T-helper 1 cell treated with Interleukin-12 subunit alpha and Interleukin-12 subunit beta and Interleukin-4 antibody, amounts not matched to agents 30 μg/mL and 1 μg/mL, for 36 hours (primary cell): ENCODE data around the gene PYDC1.
"Not testable (repeated sequence)": the region's sequence is repeated elsewhere in the genome, so short reads cannot be mapped to it uniquely, and the experiment has no call there.

Experiments used
- H3K27ac Mint-ChIP-seq: one replicate; pipeline ENCODE4 v1.8.0; 2021; ENCODE audit warnings: mild to moderate bottlenecking, mixed read lengths
- H3K27me3 Mint-ChIP-seq: one replicate; pipeline ENCODE4 v1.8.0; 2021; ENCODE audit warnings: low read depth, mixed read lengths
- H3K36me3 Mint-ChIP-seq: one replicate; pipeline ENCODE4 v1.8.0; 2021; ENCODE audit warnings: low read depth, mixed read lengths
- H3K4me1 Mint-ChIP-seq: one replicate; pipeline ENCODE4 v1.8.0; 2021; ENCODE audit warnings: low read depth, mixed read lengths
- H3K4me3 Mint-ChIP-seq: one replicate; pipeline ENCODE4 v1.8.0; 2021; ENCODE audit warnings: mild to moderate bottlenecking, moderate library complexity, mixed read lengths
- H3K9me3 Mint-ChIP-seq: one replicate; pipeline ENCODE4 v1.8.0; 2021; ENCODE audit warnings: mixed read lengths

Gene PYDC1

GRCh38 chr16:31213342-31213741 lies 3.6 kb downstream of the PYDC1 start:
- Mint-ChIP-seq H3K4me3 (no peak overlapping the region), H3K36me3 (no peaks in the 10 kb centered on the region), H3K9me3 (no peaks in the 10 kb centered on the region), H3K4me1 (peaks cover 24% of the 10 kb centered on the region), H3K27me3 (peaks cover 30% of the 10 kb centered on the region), H3K27ac (no peak overlapping the region)

DNA sequence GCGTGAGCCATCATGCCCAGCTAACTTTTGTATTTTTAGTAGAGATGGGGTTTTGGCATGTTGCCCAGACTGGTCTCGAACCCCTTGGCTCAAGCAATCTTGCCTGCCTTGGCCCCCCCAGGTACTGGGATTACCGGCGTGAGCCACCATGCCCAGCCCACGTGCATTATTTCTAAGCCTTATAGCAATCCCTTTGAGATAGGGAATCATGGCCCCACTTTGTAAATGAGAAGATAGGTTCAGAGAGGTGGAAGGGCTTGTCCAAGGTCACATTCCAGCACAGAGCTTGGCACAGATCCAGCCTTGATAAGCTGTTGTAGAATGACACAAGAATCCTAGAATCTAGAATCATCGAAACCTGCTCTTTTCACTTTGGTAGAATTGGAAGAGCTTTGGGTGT lies 10.2 kb downstream of the PYDC1 start:
- Mint-ChIP-seq H3K9me3 (no peaks in the 10 kb centered on the region), H3K27ac (no peak overlapping the region), H3K36me3 (peaks cover 4% of the 10 kb centered on the region), H3K4me3 (no peak overlapping the region), H3K4me1 (peaks cover 28% of the 10 kb centered on the region), H3K27me3 (peaks cover 6% of the 10 kb centered on the region)

- peaks cover 6% of the 10 kb centered on the region for H3K27me3 Mint-ChIP-seq
- peaks cover 36% of the 10 kb centered on the region for H3K4me1 Mint-ChIP-seq
- H3K27ac Mint-ChIP-seq: peak overlapping the region; percentile 10
- peaks cover 14% of the 10 kb centered on the region for H3K36me3 Mint-ChIP-seq
- no peaks in the 10 kb centered on the region for H3K9me3 Mint-ChIP-seq
- peak overlapping the region; percentile 29 for H3K4me3 Mint-ChIP-seq
These were observed 11.9 kb downstream of the PYDC1 start for GRCh38 chr16:31204871-31205666.

- Mint-ChIP-seq H3K4me1 (peaks cover 50% of the 10 kb centered on the region), H3K27me3 (peaks cover 6% of the 10 kb centered on the region), H3K36me3 (peaks cover 22% of the 10 kb centered on the region), H3K9me3 (no peaks in the 10 kb centered on the region), H3K4me3 (peak within 1 kb of the TSS; percentile 88), H3K27ac (peak within 1 kb of the TSS; percentile 79)
These were observed 14.2 kb downstream of the PYDC1 start, which contains the start of gene PYCARD for GRCh38 chr16:31202414-31203375. Gene PYCARD (minus strand): TSS chr16:31202760. CDS start chr16:31202690, 70 bp downstream.

DNA sequence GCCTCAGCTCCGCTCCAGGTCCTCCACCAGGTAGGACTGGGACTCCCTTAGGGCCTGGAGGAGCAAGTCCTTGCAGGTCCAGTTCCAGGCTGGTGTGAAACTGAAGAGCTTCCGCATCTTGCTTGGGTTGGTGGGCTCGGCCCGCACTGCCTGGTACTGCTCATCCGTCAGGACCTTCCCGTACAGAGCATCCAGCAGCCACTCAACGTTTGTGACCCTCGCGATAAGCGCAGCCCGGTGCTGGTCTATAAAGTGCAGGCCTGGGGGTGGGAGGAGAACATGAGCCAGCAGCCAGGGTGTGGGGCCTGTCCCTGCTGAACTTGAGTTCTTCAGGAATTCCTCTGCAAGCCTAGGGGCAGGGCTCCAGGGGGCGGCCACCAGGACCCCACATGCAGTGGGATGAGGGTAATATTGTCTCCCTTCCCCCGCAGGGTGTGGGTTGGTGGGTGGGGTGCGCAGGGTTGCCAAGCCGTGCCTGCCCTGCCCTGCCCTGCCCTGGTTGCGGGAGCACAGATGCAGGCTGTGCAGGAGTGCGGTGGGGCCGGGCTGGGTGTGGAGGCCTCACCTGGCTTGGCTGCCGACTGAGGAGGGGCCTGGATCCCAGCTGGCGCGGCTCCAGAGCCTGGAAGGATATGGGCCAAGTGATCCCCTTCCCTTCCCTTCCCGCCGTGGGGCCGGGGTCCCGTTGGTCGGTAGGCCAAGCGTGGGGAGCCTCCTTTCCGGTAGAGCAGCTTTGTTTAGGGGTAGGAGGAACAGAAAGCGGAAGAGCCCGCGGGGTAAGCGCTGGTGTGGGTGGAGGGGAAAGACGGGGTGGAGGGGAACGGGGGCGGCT lies 15.1 kb downstream of the PYDC1 start:
- peaks cover 6% of the 10 kb centered on the region for H3K27me3 Mint-ChIP-seq
- no peaks in the 10 kb centered on the region for H3K9me3 Mint-ChIP-seq
- H3K36me3 Mint-ChIP-seq: peaks cover 22% of the 10 kb centered on the region
- H3K4me1 Mint-ChIP-seq: peaks cover 51% of the 10 kb centered on the region
- peak overlapping the region; percentile 79 for H3K27ac Mint-ChIP-seq
- H3K4me3 Mint-ChIP-seq: peak overlapping the region; percentile 88

GRCh38 chr16:31200821-31201568 lies 15.9 kb downstream of the PYDC1 start:
- Mint-ChIP-seq H3K36me3 (peaks cover 26% of the 10 kb centered on the region), H3K4me1 (peaks cover 53% of the 10 kb centered on the region)

DNA sequence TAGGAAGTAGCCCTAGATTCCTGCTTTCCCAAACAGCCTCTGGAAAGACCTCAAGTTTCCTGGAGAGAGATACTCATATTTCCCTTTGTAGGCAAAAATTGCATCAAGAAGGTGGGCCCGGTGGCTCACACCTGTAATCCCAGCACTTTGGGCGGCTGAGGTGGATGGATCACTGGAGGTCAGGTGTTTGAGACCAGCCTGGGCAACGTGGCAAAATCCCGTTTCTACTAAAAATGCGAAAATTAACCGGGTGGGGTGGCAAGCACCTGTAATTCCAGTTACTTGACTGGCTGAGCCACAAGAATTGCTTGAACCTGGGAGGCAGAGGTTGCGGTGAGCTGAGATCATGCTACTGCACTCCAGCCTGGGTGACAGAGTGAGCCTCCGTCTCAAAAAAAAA lies 16.8 kb downstream of the PYDC1 start:
- not testable (repeated sequence) for H3K27me3 Mint-ChIP-seq, H3K4me3 Mint-ChIP-seq, H3K9me3 Mint-ChIP-seq
- H3K27ac Mint-ChIP-seq: peak overlapping the region; percentile 62
- H3K36me3 Mint-ChIP-seq: peaks cover 27% of the 10 kb centered on the region
- H3K4me1 Mint-ChIP-seq: peaks cover 52% of the 10 kb centered on the region

More at GRCh38 chr16:31200821-31201568, 15.9 kb downstream of the PYDC1 start:
- H3K27me3 Mint-ChIP-seq: no peaks in the 10 kb centered on the region
- H3K4me3 Mint-ChIP-seq: peak overlapping the region; percentile 88
- H3K9me3 Mint-ChIP-seq: no peaks in the 10 kb centered on the region
- peak overlapping the region; percentile 89 for H3K27ac Mint-ChIP-seq

DNA sequence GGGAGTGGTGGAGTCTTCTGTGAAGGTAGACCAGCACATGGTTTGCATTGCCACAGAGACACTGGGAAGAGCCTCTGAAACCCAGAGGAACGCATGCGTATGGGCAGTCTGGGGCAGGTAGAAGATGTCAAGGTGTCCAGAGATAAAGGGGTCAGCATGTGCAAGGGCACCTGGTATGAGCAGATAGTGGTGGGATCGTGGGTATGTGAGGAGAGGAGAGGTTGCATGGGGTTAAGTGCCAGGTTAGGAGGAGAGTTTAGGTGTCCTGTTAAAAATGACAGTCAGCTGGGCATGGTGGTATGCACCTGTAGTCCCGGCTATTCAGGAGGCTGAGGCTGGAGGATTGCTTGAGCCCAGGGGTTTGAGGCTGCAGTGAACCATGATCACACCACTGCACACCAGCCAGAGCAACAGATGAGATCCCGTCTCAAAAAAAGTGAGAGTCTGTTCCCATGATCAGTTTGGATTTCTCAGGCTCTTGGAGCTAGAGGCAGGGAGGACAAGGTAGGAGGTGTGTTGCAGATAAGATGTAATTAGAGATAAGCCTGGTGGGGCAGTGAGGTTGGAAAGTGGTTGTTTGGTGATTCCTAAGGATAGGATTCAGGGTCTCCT lies 17.4 kb downstream of the PYDC1 start:
- peaks cover 49% of the 10 kb centered on the region for H3K4me1 Mint-ChIP-seq
- no peaks in the 10 kb centered on the region for H3K27me3 Mint-ChIP-seq
- H3K9me3 Mint-ChIP-seq: no peaks in the 10 kb centered on the region
- peak overlapping the region; percentile 28 for H3K4me3 Mint-ChIP-seq
- H3K36me3 Mint-ChIP-seq: peaks cover 32% of the 10 kb centered on the region
- peak overlapping the region; percentile 24 for H3K27ac Mint-ChIP-seq

GRCh38 chr16:31198207-31198882 lies 18.6 kb downstream of the PYDC1 start:
- Mint-ChIP-seq H3K4me1 (peaks cover 47% of the 10 kb centered on the region), H3K4me3 (no peak overlapping the region), H3K36me3 (peaks cover 35% of the 10 kb centered on the region), H3K9me3 (no peaks in the 10 kb centered on the region), H3K27ac (peak overlapping the region; percentile 43), H3K27me3 (no peaks in the 10 kb centered on the region)

DNA sequence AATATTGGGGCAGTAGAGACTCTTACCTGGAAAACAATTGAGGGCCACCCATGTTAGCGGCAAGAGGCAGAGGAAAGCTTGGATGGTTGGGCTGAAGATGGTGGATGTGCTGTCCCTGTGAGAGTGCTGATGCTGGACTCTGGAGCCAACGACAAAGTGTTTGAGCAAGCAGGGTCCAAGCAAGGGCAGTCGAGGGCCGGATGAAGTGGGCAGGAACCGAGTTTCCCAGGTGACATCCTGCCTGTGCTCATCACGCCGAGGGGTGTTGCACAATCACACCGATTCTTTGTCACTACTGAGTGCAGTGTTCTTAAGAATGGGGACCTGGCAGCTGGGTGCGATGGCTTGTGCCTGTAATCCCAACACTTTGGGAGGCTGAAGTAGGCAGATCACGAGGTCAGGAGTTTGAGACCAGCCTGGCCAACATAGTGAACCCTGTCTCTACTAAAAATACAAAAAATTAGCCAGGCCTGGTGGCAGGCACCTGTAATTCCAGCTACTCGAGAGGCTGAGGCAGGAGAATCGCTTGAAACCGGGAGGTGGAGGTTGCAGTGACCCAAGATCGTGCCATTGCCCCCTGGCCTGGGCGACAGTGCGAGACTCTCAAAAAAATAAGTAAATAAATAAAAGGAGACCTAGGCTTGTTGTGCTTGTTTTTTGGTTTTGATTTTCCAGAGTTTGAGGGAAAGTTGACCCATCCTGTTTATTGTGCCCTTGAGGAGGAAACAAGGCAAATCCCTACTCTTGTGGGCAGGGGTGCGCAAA lies 20.4 kb downstream of the PYDC1 start:
- Mint-ChIP-seq H3K4me3 (no peak overlapping the region), H3K9me3 (no peaks in the 10 kb centered on the region), H3K27me3 (no peaks in the 10 kb centered on the region), H3K36me3 (peaks cover 44% of the 10 kb centered on the region), H3K27ac (no peak overlapping the region), H3K4me1 (peaks cover 49% of the 10 kb centered on the region)

DNA sequence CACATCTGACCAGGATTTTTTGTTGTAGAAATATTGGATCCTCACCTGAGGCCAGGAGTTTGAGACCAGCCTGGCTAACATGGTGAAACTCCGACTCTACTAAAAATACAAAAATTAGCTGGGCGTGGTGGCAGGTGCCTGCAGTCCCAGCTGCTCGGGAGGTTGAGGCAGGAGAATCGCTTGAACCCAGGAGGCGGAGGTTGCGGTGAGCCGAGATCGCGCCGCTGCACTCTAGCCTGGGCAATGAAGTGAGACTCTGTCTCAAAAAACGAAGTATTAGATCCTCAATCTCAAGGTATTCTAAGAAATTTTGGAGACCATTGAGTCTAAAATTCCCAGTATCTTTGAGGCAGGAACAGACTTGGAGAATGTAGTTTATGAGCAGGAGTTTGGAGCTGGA lies 21.1 kb downstream of the PYDC1 start:
- not testable (repeated sequence) for H3K27ac Mint-ChIP-seq, H3K27me3 Mint-ChIP-seq, H3K9me3 Mint-ChIP-seq, H3K4me3 Mint-ChIP-seq
- Mint-ChIP-seq H3K36me3 (peaks cover 45% of the 10 kb centered on the region), H3K4me1 (peaks cover 46% of the 10 kb centered on the region)

DNA sequence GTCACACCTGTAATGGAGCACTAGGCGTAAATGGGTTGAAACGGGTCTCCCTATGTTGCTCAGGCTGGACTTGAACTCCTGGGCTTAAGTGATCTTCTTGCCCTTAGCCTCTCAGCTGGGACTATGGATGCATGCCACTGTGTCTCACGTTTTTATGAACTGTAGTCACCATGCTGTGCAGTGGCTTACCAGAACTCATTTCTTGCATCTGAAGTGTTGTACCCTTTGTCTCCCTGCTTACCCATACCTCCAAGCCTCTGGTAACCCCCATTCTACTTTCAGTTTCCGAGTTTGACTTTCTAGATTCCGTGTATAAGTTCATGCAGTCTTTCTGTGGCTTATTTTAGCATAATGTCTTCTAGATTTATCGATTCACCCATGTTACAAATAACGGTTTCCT lies 22.0 kb downstream of the PYDC1 start:
- Mint-ChIP-seq H3K4me3 (no peak overlapping the region), H3K9me3 (no peaks in the 10 kb centered on the region), H3K27ac (peak overlapping the region; percentile 32), H3K27me3 (no peaks in the 10 kb centered on the region), H3K36me3 (peaks cover 52% of the 10 kb centered on the region), H3K4me1 (peaks cover 48% of the 10 kb centered on the region)
